CD14-positive monocyte (primary cell): ENCODE measurements around the gene RESP18. TPM values are rescaled to one million over a fixed set of nuclear protein-coding genes. Genes with fewer than 3 reads are reported as not detected.

Source experiments
- DNase-seq, 3 donors: peaks; one replicate each; pipeline ENCODE4 v3.0.0-alpha.2; 2011 to 2022
- H2AFZ ChIP-seq: 2 replicates; pipeline ENCODE4 v1.6.0; 2012; ENCODE audit warnings: mild to moderate bottlenecking, low read depth, low read length, inconsistent platforms; ENCODE audit not compliant: insufficient read depth, poor library complexity, severe bottlenecking
- H3K27ac ChIP-seq, 2 donors: 1 replicate in 1 of 2; 2 replicates in 1 of 2; pipeline ENCODE4 v1.5.1; 2012 to 2013; ENCODE audit warnings: low read length in 2 of 2, control low read depth in 1 of 2, inconsistent platforms in 1 of 2, low read depth in 1 of 2, mild to moderate bottlenecking in 1 of 2
- H3K27me3 ChIP-seq, 2 donors: one replicate each; pipeline versions ENCODE4 v1.6.0 to v1.6.1; 2011 to 2013; ENCODE audit warnings: low read length in 2 of 2; ENCODE audit not compliant: control insufficient read depth in 2 of 2, insufficient read depth in 2 of 2
- H3K36me3 ChIP-seq, 2 donors: replicated peaks in 1 of 2; 1 replicate in 1 of 2; 2 replicates in 1 of 2; pipeline versions ENCODE4 v1.5.1 to v1.6.1; 2012 to 2013; ENCODE audit warnings: low read length in 2 of 2, control low read depth in 1 of 2, inconsistent platforms in 1 of 2, mild to moderate bottlenecking in 1 of 2; ENCODE audit not compliant: insufficient read depth in 2 of 2, control insufficient read depth in 1 of 2
- H3K4me1 ChIP-seq, 2 donors: 1 replicate in 1 of 2; 2 replicates in 1 of 2; pipeline versions ENCODE4 v1.5.1 to v1.6.1; 2012 to 2013; ENCODE audit warnings: low read length in 2 of 2, control low read depth in 1 of 2, inconsistent platforms in 1 of 2, mild to moderate bottlenecking in 1 of 2, moderate library complexity in 1 of 2; ENCODE audit not compliant: insufficient read depth in 2 of 2, control insufficient read depth in 1 of 2
- H3K4me2 ChIP-seq: replicated peaks from 2 replicates; pipeline ENCODE3; 2012; ENCODE audit warnings: low read length, moderate library complexity, mild to moderate bottlenecking; ENCODE audit not compliant: poor library complexity, severe bottlenecking; ENCODE audit errors: extremely low read depth
- H3K4me3 ChIP-seq, 3 experiments: fragments of 200-600 bp in 1 of 3; sonication (generic) in 1 of 3; replicated peaks in 1 of 3; 1 replicate in 2 of 3; 2 replicates in 1 of 3; pipeline ENCODE4 v1.5.1; 2011 to 2013; ENCODE audit warnings: low read length in 3 of 3, mild to moderate bottlenecking in 3 of 3, control low read depth in 2 of 3, low read depth in 2 of 3, inconsistent platforms in 1 of 3, moderate library complexity in 1 of 3
- H3K79me2 ChIP-seq: 2 replicates; pipeline ENCODE4 v1.6.0; 2012; ENCODE audit warnings: mild to moderate bottlenecking, control low read depth, inconsistent platforms, low read length, moderate library complexity; ENCODE audit not compliant: insufficient read depth
- H3K9ac ChIP-seq: 2 replicates; pipeline ENCODE4 v1.6.0; 2017; ENCODE audit warnings: low read length, mild to moderate bottlenecking; ENCODE audit not compliant: insufficient read depth, poor library complexity, severe bottlenecking
- H3K9me3 ChIP-seq, 2 donors: replicated peaks in 1 of 2; 1 replicate in 1 of 2; 2 replicates in 1 of 2; pipeline versions ENCODE4 v1.5.1 to v1.6.1; 2012 to 2013; ENCODE audit warnings: low read length in 2 of 2, control low read depth in 1 of 2; ENCODE audit not compliant: control insufficient read depth in 1 of 2, insufficient read depth in 1 of 2
- H4K20me1 ChIP-seq: 2 replicates; pipeline ENCODE4 v1.6.0; 2012; ENCODE audit warnings: mild to moderate bottlenecking, low read length, control low read depth, moderate library complexity; ENCODE audit not compliant: insufficient read depth
- H3K27ac Mint-ChIP-seq, 7 donors: one replicate each; pipeline ENCODE4 v1.8.0; 2020; ENCODE audit warnings: mild to moderate bottlenecking in 7 of 7, mixed read lengths in 7 of 7, moderate library complexity in 6 of 7, inconsistent platforms in 2 of 7
- H3K27me3 Mint-ChIP-seq, 3 donors: one replicate each; pipeline ENCODE4 v1.8.0; 2021 to 2022; ENCODE audit warnings: low read depth in 3 of 3, mild to moderate bottlenecking in 3 of 3, mixed read lengths in 3 of 3, moderate library complexity in 3 of 3, inconsistent platforms in 1 of 3
- H3K36me3 Mint-ChIP-seq, 2 donors: one replicate each; pipeline ENCODE4 v1.8.0; 2020; ENCODE audit warnings: mixed read lengths in 2 of 2, inconsistent platforms in 1 of 2, mild to moderate bottlenecking in 1 of 2
- H3K4me1 Mint-ChIP-seq: one replicate; pipeline ENCODE4 v1.8.0; 2020; ENCODE audit warnings: mild to moderate bottlenecking, mixed read lengths
- H3K4me3 Mint-ChIP-seq, 2 donors: one replicate each; pipeline ENCODE4 v1.8.0; 2020; ENCODE audit warnings: mild to moderate bottlenecking in 2 of 2, mixed read lengths in 2 of 2, moderate library complexity in 1 of 2
- H3K9me3 Mint-ChIP-seq, 7 donors: one replicate each; pipeline ENCODE4 v1.8.0; 2020 to 2022; ENCODE audit warnings: mixed read lengths in 7 of 7, mild to moderate bottlenecking in 6 of 7, moderate library complexity in 6 of 7, inconsistent platforms in 2 of 7
- CTCF ChIP-seq: fragments of 200-600 bp; IDR thresholded peaks from one replicate; pipeline ENCODE4 v1.8.0; 2022; ENCODE audit warnings: antibody characterized with exemption, mild to moderate bottlenecking
- WGBS: methylation state at CpG from one replicate; pipeline ENCODE4 v1.1.5; 2013; ENCODE audit warnings: missing lambda C conversion rate; ENCODE audit not compliant: insufficient coverage; 5-methylcytosine and 5-hydroxymethylcytosine counted together
- intact Hi-C, 2 donors: fragments of 100-400 bp; cut with micrococcal nuclease; formaldehyde crosslinking; loops; one replicate each; pipeline versions ENCODE4 v1.15.0 to v1.15.1; 2023
- polyA plus RNA-seq, 3 donors: library from polyadenylated mRNA; depleted of rRNA in 1 of 3; unstranded in 2 of 3; stranded (reverse) in 1 of 3; fragments of 300-500 nt in 2 of 3; fragments of >200 nt in 1 of 3; fragmentation: Illumina TruSeq in 2 of 3; gene quantifications; 1 replicate in 2 of 3; 2 replicates in 1 of 3; pipeline ENCODE4 v1.2.3, GENCODE V29; 2012 to 2021

Gene RESP18
- polyA plus RNA-seq, 3 donors: not detected

GRCh38 chr2:219358170-219359075 lies 25.9 kb upstream of the RESP18 start:
- no peaks in the 10 kb centered on the region for H3K9me3 ChIP-seq
- intact Hi-C loops: no loop called here
- H3K9me3 Mint-ChIP-seq: peaks cover 0 to 9% (median 0%) of the 10 kb centered on the region in 7 donors

More at GRCh38 chr2:219358170-219359075, 25.9 kb upstream of the RESP18 start:
- H4K20me1 ChIP-seq: no peaks in the 10 kb centered on the region
- Mint-ChIP-seq H3K27ac (peak overlapping the region in 2 of 7 donors; percentile 66 to 68), H3K27me3 (peaks cover 17 to 27% (median 24%) of the 10 kb centered on the region in 3 donors), H3K4me1 (peaks cover 40% of the 10 kb centered on the region), H3K36me3 (peaks cover 0 to 4% of the 10 kb centered on the region in 2 donors), H3K4me3 (peak overlapping the region; percentile 87 to 97)
- peaks cover 9 to 14% of the 10 kb centered on the region in 2 donors for H3K27me3 ChIP-seq
- peak overlapping the region; percentile 37 to 72 (median 47) for H3K4me3 ChIP-seq
- H3K4me2 ChIP-seq: peak overlapping the region; percentile 87
- H3K9ac ChIP-seq: peak overlapping the region; percentile 5
- H2AFZ ChIP-seq: peak overlapping the region; percentile 80
- 3% methylated on average over 55 of the region's 66 CpGs for WGBS
- H3K4me1 ChIP-seq: peaks cover 35 to 46% of the 10 kb centered on the region in 2 donors
- no peaks in the 10 kb centered on the region for H3K79me2 ChIP-seq
- H3K27ac ChIP-seq: no peak overlapping the region
- no peak for TF ChIP-seq CTCF
- H3K36me3 ChIP-seq: no peaks in the 10 kb centered on the region
- peak in 1 of 3 donors; percentile 9 for DNase-seq
